Keratinocyte (primary cell): Measurements from ENCODE around the gene CAD.

ENCODE experiments used
- EZH2 ChIP-seq: IDR thresholded peaks from one replicate; pipeline ENCODE4 v1.6.1; 2012; ENCODE audit warnings: inconsistent platforms, mild to moderate bottlenecking, low read length, moderate library complexity
- TF ChIP-seq, protein P1 (sequence below), 3 experiments: IDR thresholded peaks in 1 of 3; conservative IDR thresholded peaks in 1 of 3; optimal IDR thresholded peaks in 1 of 3; 2 replicates in 2 of 3; 3 replicates in 1 of 3; pipeline versions ENCODE3 to v1.5.1; 2011; ENCODE audit warnings: low read length in 3 of 3, mild to moderate bottlenecking in 3 of 3, moderate library complexity in 2 of 3, control low read depth in 1 of 3, inconsistent platforms in 1 of 3; ENCODE audit not compliant: insufficient read depth in 2 of 3; ENCODE audit errors: extremely low read depth in 1 of 3

DNA sequence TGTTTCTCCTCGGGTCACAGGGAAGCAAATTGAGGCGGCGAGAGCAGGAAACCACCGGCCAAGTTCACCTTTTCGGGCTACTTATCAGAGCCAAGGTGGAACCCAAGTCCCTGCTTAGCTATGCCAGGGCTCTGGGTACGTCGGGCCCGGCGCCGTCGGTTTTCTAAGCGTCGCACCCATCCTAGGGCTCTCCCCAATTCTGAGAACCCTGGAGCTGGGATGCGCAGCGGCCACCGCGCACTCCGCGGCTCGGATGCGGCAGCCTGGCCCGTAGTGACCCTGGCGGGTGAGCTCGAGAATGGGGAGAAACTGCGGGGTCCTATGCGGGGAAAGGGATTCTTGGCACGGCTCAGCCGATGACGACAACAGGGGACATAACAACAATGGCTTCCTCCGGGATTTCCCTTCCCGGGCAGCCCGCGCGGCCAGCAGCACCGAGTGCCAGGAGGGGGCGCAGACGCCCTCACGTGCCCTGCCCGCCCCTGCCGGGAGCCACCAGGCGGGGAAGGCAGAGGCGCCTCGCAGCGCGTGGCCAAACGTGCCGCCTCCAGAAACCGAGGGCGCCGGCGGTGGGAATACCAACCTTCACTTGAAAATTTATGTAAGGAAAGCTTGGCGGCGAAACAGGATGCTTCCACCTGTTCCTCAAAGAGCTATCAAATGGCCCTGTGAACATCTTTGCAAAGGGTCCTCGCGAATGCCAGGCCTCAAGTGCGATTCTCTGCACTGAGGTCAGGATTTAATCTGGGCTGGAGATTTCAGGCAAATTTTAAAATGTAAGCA, 47.8 kb downstream of the CAD start:
- TF ChIP-seq, protein P1, sequence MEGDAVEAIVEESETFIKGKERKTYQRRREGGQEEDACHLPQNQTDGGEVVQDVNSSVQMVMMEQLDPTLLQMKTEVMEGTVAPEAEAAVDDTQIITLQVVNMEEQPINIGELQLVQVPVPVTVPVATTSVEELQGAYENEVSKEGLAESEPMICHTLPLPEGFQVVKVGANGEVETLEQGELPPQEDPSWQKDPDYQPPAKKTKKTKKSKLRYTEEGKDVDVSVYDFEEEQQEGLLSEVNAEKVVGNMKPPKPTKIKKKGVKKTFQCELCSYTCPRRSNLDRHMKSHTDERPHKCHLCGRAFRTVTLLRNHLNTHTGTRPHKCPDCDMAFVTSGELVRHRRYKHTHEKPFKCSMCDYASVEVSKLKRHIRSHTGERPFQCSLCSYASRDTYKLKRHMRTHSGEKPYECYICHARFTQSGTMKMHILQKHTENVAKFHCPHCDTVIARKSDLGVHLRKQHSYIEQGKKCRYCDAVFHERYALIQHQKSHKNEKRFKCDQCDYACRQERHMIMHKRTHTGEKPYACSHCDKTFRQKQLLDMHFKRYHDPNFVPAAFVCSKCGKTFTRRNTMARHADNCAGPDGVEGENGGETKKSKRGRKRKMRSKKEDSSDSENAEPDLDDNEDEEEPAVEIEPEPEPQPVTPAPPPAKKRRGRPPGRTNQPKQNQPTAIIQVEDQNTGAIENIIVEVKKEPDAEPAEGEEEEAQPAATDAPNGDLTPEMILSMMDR (optimal IDR thresholded peaks at IDR 0.05 in 1 of 3, IDR thresholded peaks at IDR 0.05 in 1 of 3, conservative IDR thresholded peaks at IDR 0.05 in 1 of 3; ENCODE audit: extremely low read depth in 1 of 3, insufficient read depth in 2 of 3, low read length in 3 of 3) = peak; percentile 21 to 72 (median 34)
- TF ChIP-seq EZH2 = peak; percentile 80
